Measurements from ENCODE around the gene PRDM9. TPM values are rescaled to one million over a fixed set of nuclear protein-coding genes. Genes with fewer than 3 reads are reported as not detected.

PRDM9 gene
- total and polyA plus RNA-seq, 2 of the 8 experiments (the other 6 are each of a cell fraction or from before 2014, with no cell fraction given), result not detected

GRCh38 chr5:23522553-23522952 lies 15.1 kb downstream of the PRDM9 start:
- Histone ChIP-seq H3K79me2 (ENCODE audit: control insufficient read depth in 1 of 2, insufficient read depth in 2 of 2, low read length in 2 of 2) (no peaks in the 10 kb centered on the region), H4K20me1 (replicated peaks in 1 of 2; ENCODE audit: control insufficient read depth in 1 of 2, insufficient read depth in 2 of 2, low read length in 2 of 2) (no peaks in the 10 kb centered on the region), H3K36me3 (ENCODE audit: control insufficient read depth in 2 of 4, insufficient read depth in 4 of 4, low read length in 3 of 4) (no peaks in the 10 kb centered on the region), H2BK15ac (ENCODE audit: low read length) (no peak overlapping the region), H2AFZ (ENCODE audit: low read length) (no peak overlapping the region), H3K4me1 (replicated peaks in 1 of 4; ENCODE audit: control insufficient read depth in 3 of 4, insufficient read depth in 4 of 4, low read length in 3 of 4) (no peaks in the 10 kb centered on the region), H3K18ac (ENCODE audit: extremely low read depth, low read length) (no peak overlapping the region), H2AK5ac (ENCODE audit: low read depth, low read length) (no peak overlapping the region), H2BK20ac (ENCODE audit: low read length) (no peak overlapping the region), H3K4me3 (ENCODE audit: extremely low read depth in 1 of 4, insufficient read depth in 2 of 4, low read depth in 3 of 4, low read length in 4 of 4) (no peak overlapping the region), H3K14ac (ENCODE audit: insufficient read length) (no peak overlapping the region), H3K56ac (replicated peaks; ENCODE audit: insufficient read length, low read depth, low read length) (no peak overlapping the region), H3K9ac (replicated peaks in 1 of 4; ENCODE audit: extremely low read depth in 1 of 4, low read depth in 3 of 4, low read length in 3 of 4) (no peak overlapping the region), H2BK120ac (replicated peaks; ENCODE audit: low read depth, low read length) (no peak overlapping the region), H4K8ac (ENCODE audit: extremely low read depth, insufficient read depth, low read length) (no peak overlapping the region), H3K23ac (ENCODE audit: insufficient read length) (no peak overlapping the region), H2BK5ac (ENCODE audit: low read depth, low read length) (no peak overlapping the region), H3K79me1 (ENCODE audit: low read depth, low read length) (no peaks in the 10 kb centered on the region), H3K27ac (ENCODE audit: low read depth, low read length) (no peak overlapping the region), H4K5ac (ENCODE audit: insufficient read length, low read depth, low read length) (no peak overlapping the region), H3K9me3 (ENCODE audit: insufficient read depth in 2 of 2, low read depth in 1 of 2, low read length in 1 of 2) (no peaks in the 10 kb centered on the region), H3K4ac (replicated peaks; ENCODE audit: insufficient read length, low read depth, low read length) (no peak overlapping the region), H4K91ac (replicated peaks; ENCODE audit: insufficient read length, low read length) (no peak overlapping the region), H2BK12ac (ENCODE audit: low read depth, low read length) (no peak overlapping the region), H3K23me2 (ENCODE audit: low read depth, low read length) (no peaks in the 10 kb centered on the region), H3K4me2 (ENCODE audit: insufficient read depth in 1 of 2, low read depth in 2 of 2, low read length in 2 of 2) (no peak overlapping the region), H3K27me3 (replicated peaks in 1 of 4; ENCODE audit: control insufficient read depth in 3 of 4, extremely low read depth in 1 of 4, insufficient read depth in 3 of 4, low read length in 3 of 4) (no peaks in the 10 kb centered on the region)
- TF ChIP-seq HDAC2 (IDR thresholded peaks at IDR 0.05; ENCODE audit: borderline replicate concordance in 1 of 2, low read depth in 2 of 2, low read length in 2 of 2) (no peak), SIX5 (IDR thresholded peaks at IDR 0.05; ENCODE audit: low read depth, low read length) (no peak), SP2 (IDR thresholded peaks at IDR 0.05; ENCODE audit: low read length) (no peak), CTCF (IDR thresholded peaks at IDR 0.05; ENCODE audit: control extremely low read depth in 1 of 3, insufficient read depth in 1 of 3, low read depth in 1 of 3, low read length in 3 of 3) (no peak), RBBP5 (IDR thresholded peaks at IDR 0.05; ENCODE audit: borderline replicate concordance, low read depth, low read length) (no peak), CBX8 (IDR thresholded peaks at IDR 0.05; ENCODE audit: borderline replicate concordance, low read depth, low read length) (no peak), BACH1 (IDR thresholded peaks at IDR 0.05; ENCODE audit: low read length) (no peak), USF2 (IDR thresholded peaks at IDR 0.05; ENCODE audit: low read length) (no peak)
- ChIA-PET CTCF (ENCODE audit: partially characterized antibody) (no interaction called here), POLR2A (ENCODE audit: partially characterized antibody) (no interaction called here)
- WGBS, 2 experiments (ENCODE audit: extremely low coverage in 1 of 2, insufficient coverage in 1 of 2, insufficient read length in 1 of 2, insufficient replicate concordance in 2 of 2, low coverage in 1 of 2, low lambda C conversion rate in 2 of 2, missing lambda C conversion rate in 1 of 2), result 94% methylated on average over 4 of the region's 4 CpGs; no CpG with 5 or more reads in 1 of the 2 experiments
- DNase-seq (ENCODE audit: low read depth in 1 of 2, low spot score in 2 of 2) (no peak), FAIRE-seq (no peak)

All from H1 (cell line).